ENCODE data around the gene CLECL1. TPM values are rescaled to one million over a fixed set of nuclear protein-coding genes. Genes with fewer than 3 reads are reported as not detected.

CLECL1 gene
- total and polyA plus RNA-seq, 2 of the 4 experiments (the other 2 are of a cell fraction), result not detected

DNA sequence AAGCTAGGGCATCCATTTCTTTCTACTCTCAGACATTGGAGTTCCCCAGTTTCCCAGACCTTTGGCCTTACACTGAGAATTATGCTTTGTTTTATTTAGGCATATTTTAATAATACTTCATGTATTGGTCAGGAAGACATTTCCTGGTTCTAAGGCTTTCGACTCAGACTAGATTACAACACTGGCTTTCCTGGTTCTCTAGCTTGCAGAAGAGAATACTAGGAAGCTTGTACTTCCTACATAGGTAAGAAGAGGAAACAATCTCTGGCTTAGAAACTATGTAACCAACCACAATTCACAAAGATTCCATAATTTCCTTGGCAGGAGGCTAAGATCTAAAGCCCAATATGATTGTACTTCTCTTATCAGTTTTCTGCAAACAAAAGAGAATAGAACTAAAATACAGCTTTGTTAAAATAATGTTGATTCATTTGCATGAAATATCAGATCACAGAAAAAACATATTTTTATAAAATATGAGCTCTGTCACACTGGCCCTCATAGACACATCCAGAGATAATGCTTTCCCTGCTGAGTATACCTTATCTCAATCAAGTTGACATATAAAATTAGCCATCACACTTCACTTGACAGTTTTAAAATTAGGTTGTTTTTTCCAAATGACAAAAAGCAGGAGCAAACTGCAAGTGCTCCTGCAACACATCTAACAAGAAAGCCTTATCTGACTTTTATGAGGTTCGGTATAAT lies 32.8 kb downstream of the CLECL1 start:
- ChIA-PET POLR2A (ENCODE audit: unreplicated experiment) (no interaction called here), CTCF (interaction anchor here (0.9 to 2.8 kb wide), 3 partner anchors 8 to 66 kb away, joined by 3 to 14 read pairs (median 7); no protein-coding TSS in a partner anchor)
- Histone ChIP-seq H2AFZ (replicated peaks; ENCODE audit: low read length, poor library complexity) (no peak overlapping the region), H2BK5ac (ENCODE audit: low read depth, low read length, poor library complexity, severe bottlenecking) (no peak overlapping the region), H3K27ac (ENCODE audit: insufficient read depth, low read length) (no peak overlapping the region), H3K4me3 (ENCODE audit: insufficient read depth, low read depth, low read length) (no peak overlapping the region), H3K9me3 (ENCODE audit: control insufficient read depth, insufficient read depth, low read length) (no peaks in the 10 kb centered on the region), H3K14ac (replicated peaks; ENCODE audit: low read depth, low read length) (no peak overlapping the region), H2AK9ac (replicated peaks; ENCODE audit: low read depth, low read length, poor library complexity) (no peak overlapping the region), H2BK15ac (ENCODE audit: low read depth, low read length) (no peak overlapping the region), H3K4me1 (ENCODE audit: control insufficient read depth, insufficient read depth, low read length) (peaks cover 1% of the 10 kb centered on the region; the same call in 1 of the 2 replicates), H2BK20ac (ENCODE audit: low read depth, low read length) (no peak overlapping the region), H3K36me3 (ENCODE audit: control insufficient read depth, insufficient read depth, low read length) (peaks cover under 1% of the 10 kb centered on the region; the same call in 1 of the 2 replicates), H4K20me1 (ENCODE audit: insufficient read depth, low read length) (no peaks in the 10 kb centered on the region), H3K9ac (ENCODE audit: low read depth, low read length) (no peak overlapping the region), H3K56ac (ENCODE audit: extremely low read depth, insufficient read depth, low read length) (no peak overlapping the region), H2BK120ac (ENCODE audit: low read depth, low read length) (no peak overlapping the region), H2AK5ac (ENCODE audit: low read depth, low read length) (no peak overlapping the region), H3K79me1 (ENCODE audit: low read depth in 1 of 2, low read length in 2 of 2) (no peaks in the 10 kb centered on the region), H4K8ac (ENCODE audit: low read depth in 2 of 2, low read length in 2 of 2) (no peak overlapping the region), H3K18ac (ENCODE audit: low read depth, low read length) (peak overlapping the region; percentile 83; the same call in 1 of the 2 replicates), H3K9me1 (ENCODE audit: insufficient read depth, low read length) (no peaks in the 10 kb centered on the region), H3K23ac (ENCODE audit: low read depth, low read length) (no peak overlapping the region), H3K4ac (ENCODE audit: low read depth, low read length) (no peak overlapping the region), H3K4me2 (ENCODE audit: low read depth, low read length) (no peak overlapping the region), H3K27me3 (ENCODE audit: control insufficient read depth, insufficient read depth, low read length) (no peaks in the 10 kb centered on the region), H4K91ac (ENCODE audit: insufficient read depth, low read depth, low read length) (no peak overlapping the region), H4K5ac (ENCODE audit: low read depth, low read length) (no peak overlapping the region)
- peak; percentile 91 for ATAC-seq (ENCODE audit: low read depth)
- DNase-seq, result peak; percentile 60
- no TSS peak for BruUV-seq (replicated peaks)
- intact Hi-C loops (cut with micrococcal nuclease), result loop anchor here (2.0 kb wide), 1 partner anchor 49 kb away; no protein-coding TSS in a partner anchor
- dilution Hi-C loops (cut with HindIII; ENCODE audit: low sequenced_read_pairs, unreplicated experiment), result loop anchor here (10.0 kb wide), 1 partner anchor 65 kb away; no protein-coding TSS in a partner anchor
- in situ Hi-C loops (cut with MboI; ENCODE audit: low sequenced_read_pairs), result loop anchor here (25.0 kb wide), 1 partner anchor 363 kb away; no protein-coding TSS in a partner anchor
- no CpG with 5 or more reads among the region's 2 CpGs for WGBS, 2 experiments (ENCODE audit: extremely low coverage in 2 of 2, insufficient read length in 1 of 2)
- TF ChIP-seq NFE2L2 (IDR thresholded peaks at IDR 0.05; ENCODE audit: low read depth, low read length) (no peak), RFX5 (IDR thresholded peaks at IDR 0.05; ENCODE audit: low read depth, low read length) (no peak), POLR2A (IDR thresholded peaks at IDR 0.05; ENCODE audit: low read depth, low read length) (no peak), FOS (IDR thresholded peaks at IDR 0.05; ENCODE audit: low read depth, low read length) (no peak), RCOR1 (IDR thresholded peaks at IDR 0.05; ENCODE audit: insufficient replicate concordance, low read length) (no peak), MAFK (IDR thresholded peaks at IDR 0.05; ENCODE audit: low read depth, low read length) (no peak), SMC3 (IDR thresholded peaks at IDR 0.05; ENCODE audit: low read depth, low read length) (no peak), MXI1 (IDR thresholded peaks at IDR 0.05; ENCODE audit: borderline replicate concordance, low read depth, low read length) (no peak), CHD1 (IDR thresholded peaks at IDR 0.05; ENCODE audit: low read depth, low read length) (no peak), RAD21 (IDR thresholded peaks at IDR 0.05; ENCODE audit: low read length) (no peak), MAZ (IDR thresholded peaks at IDR 0.05; ENCODE audit: borderline replicate concordance, low read depth, low read length) (no peak), BHLHE40 (IDR thresholded peaks at IDR 0.05; ENCODE audit: low read depth, low read length) (no peak)
- TF ChIP-seq, protein P1, sequence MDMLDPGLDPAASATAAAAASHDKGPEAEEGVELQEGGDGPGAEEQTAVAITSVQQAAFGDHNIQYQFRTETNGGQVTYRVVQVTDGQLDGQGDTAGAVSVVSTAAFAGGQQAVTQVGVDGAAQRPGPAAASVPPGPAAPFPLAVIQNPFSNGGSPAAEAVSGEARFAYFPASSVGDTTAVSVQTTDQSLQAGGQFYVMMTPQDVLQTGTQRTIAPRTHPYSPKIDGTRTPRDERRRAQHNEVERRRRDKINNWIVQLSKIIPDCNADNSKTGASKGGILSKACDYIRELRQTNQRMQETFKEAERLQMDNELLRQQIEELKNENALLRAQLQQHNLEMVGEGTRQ (IDR thresholded peaks at IDR 0.05; ENCODE audit: low read depth, low read length), result no peak
- TF ChIP-seq, protein P2, sequence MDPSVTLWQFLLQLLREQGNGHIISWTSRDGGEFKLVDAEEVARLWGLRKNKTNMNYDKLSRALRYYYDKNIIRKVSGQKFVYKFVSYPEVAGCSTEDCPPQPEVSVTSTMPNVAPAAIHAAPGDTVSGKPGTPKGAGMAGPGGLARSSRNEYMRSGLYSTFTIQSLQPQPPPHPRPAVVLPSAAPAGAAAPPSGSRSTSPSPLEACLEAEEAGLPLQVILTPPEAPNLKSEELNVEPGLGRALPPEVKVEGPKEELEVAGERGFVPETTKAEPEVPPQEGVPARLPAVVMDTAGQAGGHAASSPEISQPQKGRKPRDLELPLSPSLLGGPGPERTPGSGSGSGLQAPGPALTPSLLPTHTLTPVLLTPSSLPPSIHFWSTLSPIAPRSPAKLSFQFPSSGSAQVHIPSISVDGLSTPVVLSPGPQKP (IDR thresholded peaks at IDR 0.05; ENCODE audit: borderline replicate concordance, low read depth, low read length), result no peak
- TF ChIP-seq, protein P3, sequence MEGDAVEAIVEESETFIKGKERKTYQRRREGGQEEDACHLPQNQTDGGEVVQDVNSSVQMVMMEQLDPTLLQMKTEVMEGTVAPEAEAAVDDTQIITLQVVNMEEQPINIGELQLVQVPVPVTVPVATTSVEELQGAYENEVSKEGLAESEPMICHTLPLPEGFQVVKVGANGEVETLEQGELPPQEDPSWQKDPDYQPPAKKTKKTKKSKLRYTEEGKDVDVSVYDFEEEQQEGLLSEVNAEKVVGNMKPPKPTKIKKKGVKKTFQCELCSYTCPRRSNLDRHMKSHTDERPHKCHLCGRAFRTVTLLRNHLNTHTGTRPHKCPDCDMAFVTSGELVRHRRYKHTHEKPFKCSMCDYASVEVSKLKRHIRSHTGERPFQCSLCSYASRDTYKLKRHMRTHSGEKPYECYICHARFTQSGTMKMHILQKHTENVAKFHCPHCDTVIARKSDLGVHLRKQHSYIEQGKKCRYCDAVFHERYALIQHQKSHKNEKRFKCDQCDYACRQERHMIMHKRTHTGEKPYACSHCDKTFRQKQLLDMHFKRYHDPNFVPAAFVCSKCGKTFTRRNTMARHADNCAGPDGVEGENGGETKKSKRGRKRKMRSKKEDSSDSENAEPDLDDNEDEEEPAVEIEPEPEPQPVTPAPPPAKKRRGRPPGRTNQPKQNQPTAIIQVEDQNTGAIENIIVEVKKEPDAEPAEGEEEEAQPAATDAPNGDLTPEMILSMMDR (conservative IDR thresholded peaks at IDR 0.05; ENCODE audit: low read depth, low read length), result no peak
